GM12891 (cell line): Measurements from ENCODE around the gene PDPN.
"Not testable (repeated sequence)": the region's sequence is repeated elsewhere in the genome, so short reads cannot be mapped to it uniquely, and the experiment has no call there.

ENCODE experiments used
- POLR2A ChIP-seq: IDR thresholded peaks from 2 replicates; pipeline ENCODE4 v1.6.1; 2011; ENCODE audit warnings: low read depth, low read length, control low read depth
- POLR2AphosphoS5 ChIP-seq: IDR thresholded peaks from 2 replicates; pipeline ENCODE4 v1.6.1; 2011; ENCODE audit warnings: low read depth, low read length, control low read depth

GRCh38 chr1:13562981-13563380 is 20.7 kb upstream of the PDPN start:
- TF ChIP-seq POLR2A, POLR2AphosphoS5: not testable (repeated sequence)
